GM19099 (cell line): ENCODE measurements around the gene FSTL5.

Experiments used
- POLR2A ChIP-seq: IDR thresholded peaks from 3 replicates; pipeline ENCODE4 v1.6.1; 2011; ENCODE audit warnings: low read depth; ENCODE audit not compliant: insufficient read length; ENCODE audit errors: extremely low read depth

FSTL5 gene

DNA sequence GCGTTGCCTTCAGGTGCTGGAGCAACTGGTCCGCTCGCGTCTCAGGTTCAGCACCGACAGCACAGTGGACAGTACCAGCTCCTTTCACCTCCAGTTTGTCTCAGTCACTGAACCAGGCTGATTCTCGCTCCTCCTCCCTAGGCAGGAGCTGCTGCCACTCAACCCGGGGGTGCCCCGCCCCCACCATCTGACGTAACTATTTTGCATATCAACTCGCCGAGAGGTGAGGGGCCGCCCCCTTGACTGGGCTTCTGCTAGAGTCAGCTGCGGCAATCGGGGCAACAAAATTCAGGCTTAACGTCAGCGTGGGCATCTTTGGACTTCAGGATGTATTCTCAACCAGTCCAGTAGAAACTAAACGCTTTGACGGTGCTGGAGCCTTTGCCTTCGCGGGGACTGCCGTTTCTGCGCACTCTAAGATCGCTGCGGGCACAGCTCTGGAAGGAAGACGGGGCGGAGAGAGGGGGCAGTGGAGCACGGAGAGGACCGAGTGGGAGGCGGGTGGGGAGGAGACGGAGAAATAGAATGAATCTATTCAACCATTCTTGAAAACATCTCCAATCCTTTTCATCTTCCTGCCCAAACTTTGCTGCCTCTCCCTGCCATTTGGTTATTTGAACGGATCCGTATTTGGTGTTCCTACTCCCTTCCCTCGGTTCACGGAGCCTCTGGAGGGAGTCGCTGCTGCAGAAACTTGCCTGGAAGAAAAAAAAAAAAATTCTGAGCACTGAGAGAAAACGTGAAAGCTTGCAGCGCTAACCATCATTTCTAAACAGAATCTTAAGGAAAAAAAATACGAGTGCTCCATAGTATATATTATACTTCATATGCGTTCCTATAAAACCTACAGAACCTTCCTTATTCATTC lies at the start of gene FSTL5:
TSS of gene FSTL5 (minus strand) at position 109 of the 868 bp plus-strand sequence. CDS start 52,604 bp downstream, outside the sequence.
- TF ChIP-seq POLR2A: no peak

DNA sequence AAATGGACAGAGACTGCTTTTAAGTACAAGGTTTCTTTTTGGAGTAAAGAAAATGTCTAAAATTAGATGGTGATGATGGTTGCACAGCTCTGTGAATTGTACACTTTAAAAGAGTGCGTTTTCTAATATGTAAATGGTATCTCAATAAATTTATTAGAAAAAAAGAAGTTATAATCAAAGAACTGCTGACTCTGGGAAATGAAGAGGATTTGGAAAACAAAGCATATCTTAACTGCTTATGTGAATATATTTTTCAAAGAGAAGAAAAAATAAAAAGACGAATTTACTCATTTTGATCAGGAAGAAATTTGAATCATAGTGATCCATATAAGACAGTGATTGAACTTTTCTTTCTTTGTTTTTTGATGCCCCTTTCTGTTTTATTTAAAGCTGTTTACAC lies 45.9 kb upstream of the FSTL5 start:
- no peak for TF ChIP-seq POLR2A

- no peak for TF ChIP-seq POLR2A
Observed at GRCh38 chr4:162201673-162202072, 37.9 kb upstream of the FSTL5 start.

- TF ChIP-seq POLR2A: no peak
Observed at GRCh38 chr4:162170509-162170908, 6.7 kb upstream of the FSTL5 start.

GRCh38 chr4:162164906-162165510 lies 1.2 kb upstream of the FSTL5 start:
- no peak for TF ChIP-seq POLR2A

DNA sequence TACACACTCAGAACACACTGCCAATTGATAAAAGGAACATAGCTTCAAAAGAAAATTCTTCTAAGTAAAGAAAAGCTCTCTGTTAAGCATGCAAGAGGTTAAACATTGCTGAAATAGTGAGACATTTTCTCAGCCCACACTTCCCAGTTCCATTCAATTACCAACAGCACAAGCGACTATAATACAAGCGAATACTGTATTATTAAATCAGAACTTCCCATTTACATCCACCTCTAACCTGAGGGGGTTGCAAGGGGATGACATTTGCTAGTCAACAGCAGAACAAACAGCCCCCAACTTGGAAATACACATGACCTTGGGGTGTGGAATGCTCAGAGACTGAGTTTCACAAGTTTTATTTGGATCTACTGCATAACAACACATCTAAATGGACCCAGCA lies 1.1 kb downstream of the FSTL5 start:
- TF ChIP-seq POLR2A: no peak

DNA sequence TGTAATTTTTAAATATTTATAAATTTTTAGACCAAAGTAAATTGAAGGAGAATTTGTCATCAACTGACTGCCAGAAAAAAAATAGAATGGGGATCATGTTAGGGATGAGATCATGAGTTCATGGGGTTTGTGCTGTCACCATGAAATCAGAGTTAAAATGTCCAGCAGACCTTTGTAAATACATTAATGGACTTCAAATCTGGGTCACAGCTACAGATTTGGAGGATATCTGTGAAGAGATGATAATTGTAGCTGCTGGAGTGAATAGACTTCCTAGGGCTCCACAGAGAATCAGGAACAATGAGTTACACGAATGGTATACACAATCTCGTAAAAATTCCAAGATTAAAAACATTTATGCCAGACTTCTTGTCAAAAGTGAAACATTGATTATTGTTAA lies 6.6 kb downstream of the FSTL5 start:
- no peak for TF ChIP-seq POLR2A

DNA sequence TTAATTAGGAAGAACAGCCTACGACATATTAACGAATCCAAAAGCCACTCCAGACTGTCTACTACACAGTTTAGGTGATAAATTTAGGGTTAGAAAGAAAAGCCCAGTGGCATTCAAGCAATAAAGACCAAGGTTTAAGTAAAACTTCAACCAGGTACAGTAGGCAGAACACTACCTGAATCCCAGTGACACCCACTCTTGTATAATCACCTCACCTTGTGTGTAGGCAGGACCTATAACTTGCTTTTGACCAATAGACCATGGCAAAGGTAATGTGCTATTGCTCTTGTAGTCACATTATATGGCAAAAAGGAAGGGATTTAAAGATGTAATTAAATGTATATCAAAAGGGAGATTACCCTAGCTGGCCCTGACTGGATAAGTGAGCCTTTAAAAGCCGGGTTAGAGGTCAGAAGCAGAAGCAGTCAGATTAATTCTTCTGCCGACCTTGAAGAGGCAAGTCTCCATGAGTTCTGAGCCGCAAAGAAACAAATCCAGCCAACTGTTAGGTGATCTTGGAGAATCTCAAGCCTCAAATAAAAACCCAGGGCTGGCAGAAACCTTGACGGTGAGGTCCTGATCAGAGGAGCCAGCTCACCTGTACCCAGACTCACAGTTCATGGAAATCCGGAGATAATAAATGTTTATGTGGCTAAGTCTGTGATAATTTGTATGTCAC lies 8.8 kb downstream of the FSTL5 start:
- TF ChIP-seq POLR2A: no peak

GRCh38 chr4:162151850-162152249 lies 11.9 kb downstream of the FSTL5 start:
- TF ChIP-seq POLR2A: no peak

DNA sequence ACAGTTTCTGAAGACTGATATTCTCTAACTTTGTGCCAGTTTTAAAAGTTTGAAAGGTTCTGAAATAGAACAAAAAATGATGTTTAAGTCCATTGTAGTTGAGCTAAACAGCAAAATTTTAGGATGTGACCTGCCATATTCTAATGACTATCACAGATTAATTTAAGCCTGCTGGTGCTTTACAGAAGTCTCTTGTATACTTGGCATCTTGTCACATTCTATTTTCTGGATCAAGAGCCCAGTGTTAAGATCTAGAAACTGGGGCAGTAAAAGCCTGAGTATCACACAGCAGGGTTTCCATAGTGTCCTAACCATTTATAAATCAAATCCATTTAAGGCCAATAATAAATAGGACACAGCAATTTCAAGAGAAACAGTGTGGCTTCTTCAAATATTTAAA lies 12.4 kb downstream of the FSTL5 start:
- TF ChIP-seq POLR2A: no peak

GRCh38 chr4:162149644-162150043 lies 14.2 kb downstream of the FSTL5 start:
- TF ChIP-seq POLR2A: no peak

DNA sequence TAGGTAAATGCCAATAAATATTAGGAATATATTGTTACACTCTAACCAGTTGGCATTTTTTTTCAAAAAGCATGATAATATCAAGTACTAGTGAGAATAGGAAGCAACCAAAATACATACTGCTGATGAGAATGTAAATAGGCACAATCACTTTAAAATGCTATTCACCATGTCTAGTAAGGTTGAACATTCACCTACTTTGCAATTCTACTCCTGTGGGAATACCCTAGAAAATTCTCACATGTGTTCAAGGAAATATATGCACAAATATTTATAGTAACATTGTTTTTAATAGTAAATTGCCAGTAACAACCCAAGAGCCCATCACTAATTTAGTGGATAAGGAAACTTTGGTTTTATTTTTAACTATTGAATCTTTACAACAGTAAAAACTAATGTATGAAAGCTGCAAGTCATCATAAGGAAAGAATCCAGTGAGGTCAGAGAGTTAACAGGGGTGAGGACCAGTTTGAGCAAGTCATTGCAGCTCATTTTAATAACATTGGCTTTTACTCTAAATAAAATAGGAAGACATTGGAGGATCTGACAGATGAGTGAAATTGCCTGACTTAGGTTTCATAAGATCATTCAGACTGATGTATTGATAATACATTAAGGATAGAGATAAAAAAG lies 23.6 kb downstream of the FSTL5 start:
- TF ChIP-seq POLR2A: no peak

GRCh38 chr4:162139412-162139811 lies 24.4 kb downstream of the FSTL5 start:
- no peak for TF ChIP-seq POLR2A

DNA sequence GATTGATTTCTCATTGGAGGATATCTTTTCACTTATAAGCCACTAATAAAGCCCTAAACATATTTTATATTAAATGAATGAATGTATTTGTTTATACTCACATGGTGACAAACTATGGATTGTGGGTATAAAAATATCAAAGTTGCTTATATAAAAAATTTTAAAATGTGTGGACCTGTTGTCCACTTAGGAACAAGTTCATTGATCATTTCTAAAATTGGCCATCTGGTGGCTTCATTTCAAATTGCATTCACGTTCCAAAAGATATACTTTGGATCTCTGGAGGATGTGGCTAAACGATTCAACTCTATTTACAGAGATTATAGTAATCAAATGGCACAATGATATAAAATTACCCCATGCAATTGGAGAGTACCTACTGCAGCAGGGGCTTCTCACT lies 32.5 kb downstream of the FSTL5 start:
- TF ChIP-seq POLR2A: no peak

GRCh38 chr4:162126729-162127128 lies 37.1 kb downstream of the FSTL5 start:
- no peak for TF ChIP-seq POLR2A
